K562 (cell line): Measurements from ENCODE around the gene TANC1. TPM values are rescaled to one million over a fixed set of nuclear protein-coding genes. Genes with fewer than 3 reads are reported as not detected.

ENCODE experiments used
- ATAC-seq: fragments of 200-7000 bp; cut with Tn5 transposase; 3 replicates; pipeline ENCODE4 v1.9.1; 2020; ENCODE audit warnings: moderate library complexity
- BruUV-seq: library from RNA; stranded (reverse); fragments of 400-500 nt; replicated peaks from 2 replicates; lab custom pipeline; 2021; lab: Mats Ljungman, UMichigan
- CTCF ChIA-PET: fragments of 300-600 bp; formaldehyde crosslinking; extraction: SDS; loops from one replicate; lab custom pipeline; 2021; ENCODE audit warnings: low intra/inter-chr PET ratio; lab: Yijun Ruan, JAX
- POLR2A ChIA-PET: fragments of 300-600, 350-650 bp; sonication (Branson Sonifier 250); formaldehyde crosslinking; extraction: SDS; loops from one replicate; lab custom pipeline; 2021; ENCODE audit warnings: antibody characterized with exemption, inconsistent platforms; lab: Yijun Ruan, JAX
- DNase-seq, 4 experiments: peaks; one replicate each; pipeline versions ENCODE4 v3.0.0 to v3.0.0-alpha.2; 2011 to 2018; ENCODE audit warnings: low spot score in 3 of 4, mixed read lengths in 3 of 4; ENCODE audit errors: extremely low read depth in 1 of 4
- FAIRE-seq: peaks from 2 replicates; lab custom pipeline; 2011; peaks lifted over from hg19 to GRCh38; lab: Jason Lieb, UNC
- H2AFZ ChIP-seq: 2 replicates; pipeline ENCODE4 v1.6.0; 2011; ENCODE audit warnings: low read depth, low read length, control low read depth, inconsistent platforms
- H3K27ac ChIP-seq: fragments of 200-600 bp; 3 replicates; pipeline ENCODE4 v1.8.0; 2011; ENCODE audit warnings: low read depth, mild to moderate bottlenecking, control low read depth, inconsistent platforms, low read length, moderate library complexity, mixed read lengths; ENCODE audit errors: extremely low read depth
- H3K27me3 ChIP-seq, 2 experiments: fragments of 300-600 bp in 1 of 2; 2 replicates in 1 of 2; 3 replicates in 1 of 2; pipeline versions ENCODE4 v1.6.0 to v1.8.0; 2011; ENCODE audit warnings: inconsistent platforms in 2 of 2, low read length in 2 of 2, mild to moderate bottlenecking in 1 of 2, mixed read lengths in 1 of 2, moderate library complexity in 1 of 2; ENCODE audit not compliant: control insufficient read depth in 2 of 2, insufficient read depth in 2 of 2
- H3K36me3 ChIP-seq: fragments of 300-600 bp; 3 replicates; pipeline ENCODE4 v1.8.0; 2011; ENCODE audit warnings: mild to moderate bottlenecking, low read length, inconsistent platforms; ENCODE audit not compliant: control insufficient read depth, insufficient read depth
- H3K4me1 ChIP-seq, 2 experiments: fragments of 200-600 bp in 1 of 2; replicated peaks in 1 of 2; 2 replicates in 1 of 2; 3 replicates in 1 of 2; pipeline versions ENCODE4 v1.5.1 to v1.8.0; 2011; ENCODE audit warnings: inconsistent platforms in 2 of 2, low read length in 2 of 2, mild to moderate bottlenecking in 1 of 2, mixed read lengths in 1 of 2, moderate library complexity in 1 of 2; ENCODE audit not compliant: control insufficient read depth in 2 of 2, insufficient read depth in 2 of 2
- H3K4me2 ChIP-seq: 2 replicates; pipeline ENCODE4 v1.6.1; 2011; ENCODE audit warnings: low read length, control low read depth, inconsistent platforms, mixed read lengths; ENCODE audit not compliant: insufficient read depth
- H3K4me3 ChIP-seq: fragments of 200-600 bp; sonication (generic), shearing (Covaris generic); 2 replicates; pipeline ENCODE4 v1.5.1; 2016; ENCODE audit warnings: control low read depth, inconsistent platforms
- H3K79me2 ChIP-seq: fragments of 200-600 bp; 3 replicates; pipeline ENCODE4 v1.8.0; 2011; ENCODE audit warnings: low read length, inconsistent platforms; ENCODE audit not compliant: control insufficient read depth, insufficient read depth
- H3K9ac ChIP-seq, 2 experiments: 2 replicates each; pipeline versions ENCODE4 v1.6.0 to v1.6.1; 2011; ENCODE audit warnings: low read depth in 2 of 2, low read length in 2 of 2, control low read depth in 1 of 2, inconsistent platforms in 1 of 2, mild to moderate bottlenecking in 1 of 2, mixed read lengths in 1 of 2; ENCODE audit not compliant: insufficient read depth in 1 of 2
- H3K9me1 ChIP-seq: one replicate; pipeline ENCODE4 v1.6.0; 2011; ENCODE audit warnings: inconsistent platforms, mild to moderate bottlenecking, low read length, moderate library complexity; ENCODE audit not compliant: control insufficient read depth, insufficient read depth
- H3K9me3 ChIP-seq: replicated peaks from 2 replicates; pipeline ENCODE4 v1.5.1; 2011; ENCODE audit warnings: low read depth, low read length, inconsistent platforms; ENCODE audit not compliant: control insufficient read depth, insufficient read depth
- H4K20me1 ChIP-seq: replicated peaks from 2 replicates; pipeline ENCODE4 v1.6.1; 2011; ENCODE audit warnings: low read length, inconsistent platforms, mixed read lengths; ENCODE audit not compliant: control insufficient read depth, insufficient read depth
- FOSL1 ChIP-seq: fragments of 200-800 bp; sonication (Bioruptor generic); conservative IDR thresholded peaks from 2 replicates; pipeline ENCODE4 v1.6.1; 2016; ENCODE audit warnings: missing genetic modification characterization, missing compliant biosample characterization
- SPI1 ChIP-seq: IDR thresholded peaks from 2 replicates; pipeline ENCODE4 v1.6.1; 2011; ENCODE audit warnings: low read depth, low read length, control low read depth, borderline replicate concordance
- WGBS: fragments of 100-300 bp; shearing (Covaris generic); methylation state at CpG from one replicate; pipeline ENCODE4 v1.1.6; 2016; ENCODE audit warnings: low coverage, mixed read lengths; ENCODE audit not compliant: insufficient coverage; ENCODE audit errors: missing lambda C conversion rate; 5-methylcytosine and 5-hydroxymethylcytosine counted together
- in situ Hi-C: fragments of 300-500 bp; cut with MboI; formaldehyde crosslinking; loops from 4 replicates; pipeline ENCODE4 v1.15.0; 2018; ENCODE audit warnings: inconsistent platforms, mixed read lengths
- intact Hi-C: fragments of 100-400 bp; cut with micrococcal nuclease; formaldehyde crosslinking; loops from 2 replicates; pipeline ENCODE4 v1.14.2; 2022
- polyA plus RNA-seq, 8 experiments: library from polyadenylated mRNA; depleted of rRNA in 4 of 8; stranded (reverse) in 5 of 8; unstranded in 3 of 8; fragments of >200 nt; fragmentation: Nextera tagmentation in 2 of 8; fragmentation: Illumina TruSeq in 1 of 8; extraction: Ambion mirVana in 2 of 8; extraction: Trizol in 1 of 8; gene quantifications; 2 replicates each; pipeline versions ENCODE4 v1.2.1 to v1.2.3, GENCODE V29; 2011 to 2014; ENCODE audit warnings: inconsistent platforms in 1 of 8, missing spikeins in 1 of 8
- total RNA-seq, 7 experiments: library from RNA; depleted of rRNA in 6 of 7; stranded (reverse); fragments of >200 nt in 6 of 7; fragmentation: Illumina TruSeq in 2 of 7; extraction: Trizol in 2 of 7; gene quantifications; 2 replicates each; pipeline versions ENCODE4 v1.2.1 to v1.2.3, GENCODE V29; 2011 to 2021; ENCODE audit warnings: low replicate concordance in 1 of 7
- TF ChIP-seq, protein P1 (sequence below): sonication (generic); formaldehyde crosslinking; IDR thresholded peaks from 2 replicates; pipeline ENCODE4 v1.9.0; 2022; ENCODE audit warnings: mild to moderate bottlenecking, missing genetic modification reagents
- TF ChIP-seq, protein P2 (sequence below): fragments of 450-650 bp; IDR thresholded peaks from 2 replicates; pipeline ENCODE4 v1.6.1; 2016; ENCODE audit warnings: borderline replicate concordance

The TANC1 gene
- total and polyA plus RNA-seq, 9 of the 15 experiments (the other 6 are each of a cell fraction or from before 2014, with no cell fraction given), result under 0.01 to 0.20 (median 0.07) TPM; not detected in 1

DNA sequence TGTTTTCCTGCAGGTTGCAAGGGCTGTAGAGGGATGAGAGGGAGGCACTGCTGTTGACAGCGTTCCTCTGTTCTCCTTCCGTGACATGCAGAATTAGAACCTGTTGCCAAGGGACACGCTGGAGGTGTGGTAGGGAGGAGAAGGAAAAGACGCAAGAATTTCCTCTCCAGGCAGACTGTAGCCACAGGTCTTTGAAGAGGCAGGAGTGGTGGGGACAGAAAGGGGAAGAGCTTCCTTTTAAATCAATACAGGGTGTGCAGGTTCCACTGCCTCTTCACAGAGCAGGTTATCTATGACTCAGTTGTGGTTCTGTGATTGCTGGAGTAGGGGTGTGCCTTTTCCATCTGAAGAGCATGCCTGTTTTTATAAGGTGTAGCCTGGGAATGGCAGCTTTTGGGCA lies 185.0 kb downstream of the TANC1 start:
- no peaks in the 10 kb centered on the region for H3K36me3 ChIP-seq
- H3K9ac ChIP-seq, result no peak overlapping the region
- FAIRE-seq, result no peak
- no peak overlapping the region for H3K27ac ChIP-seq
- in situ Hi-C loops, result no loop called here
- BruUV-seq, result no TSS peak
- TF ChIP-seq SPI1 (peak; percentile 56; the same call in 1 of the 2 replicates), FOSL1 (tag) (0 out of 2 replicates have a peak, but pooled peaks have one; percentile 38)
- TF ChIP-seq, protein P1, sequence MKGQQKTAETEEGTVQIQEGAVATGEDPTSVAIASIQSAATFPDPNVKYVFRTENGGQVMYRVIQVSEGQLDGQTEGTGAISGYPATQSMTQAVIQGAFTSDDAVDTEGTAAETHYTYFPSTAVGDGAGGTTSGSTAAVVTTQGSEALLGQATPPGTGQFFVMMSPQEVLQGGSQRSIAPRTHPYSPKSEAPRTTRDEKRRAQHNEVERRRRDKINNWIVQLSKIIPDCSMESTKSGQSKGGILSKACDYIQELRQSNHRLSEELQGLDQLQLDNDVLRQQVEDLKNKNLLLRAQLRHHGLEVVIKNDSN (CRISPR knock-in tag), result no peak
- TF ChIP-seq, protein P2, sequence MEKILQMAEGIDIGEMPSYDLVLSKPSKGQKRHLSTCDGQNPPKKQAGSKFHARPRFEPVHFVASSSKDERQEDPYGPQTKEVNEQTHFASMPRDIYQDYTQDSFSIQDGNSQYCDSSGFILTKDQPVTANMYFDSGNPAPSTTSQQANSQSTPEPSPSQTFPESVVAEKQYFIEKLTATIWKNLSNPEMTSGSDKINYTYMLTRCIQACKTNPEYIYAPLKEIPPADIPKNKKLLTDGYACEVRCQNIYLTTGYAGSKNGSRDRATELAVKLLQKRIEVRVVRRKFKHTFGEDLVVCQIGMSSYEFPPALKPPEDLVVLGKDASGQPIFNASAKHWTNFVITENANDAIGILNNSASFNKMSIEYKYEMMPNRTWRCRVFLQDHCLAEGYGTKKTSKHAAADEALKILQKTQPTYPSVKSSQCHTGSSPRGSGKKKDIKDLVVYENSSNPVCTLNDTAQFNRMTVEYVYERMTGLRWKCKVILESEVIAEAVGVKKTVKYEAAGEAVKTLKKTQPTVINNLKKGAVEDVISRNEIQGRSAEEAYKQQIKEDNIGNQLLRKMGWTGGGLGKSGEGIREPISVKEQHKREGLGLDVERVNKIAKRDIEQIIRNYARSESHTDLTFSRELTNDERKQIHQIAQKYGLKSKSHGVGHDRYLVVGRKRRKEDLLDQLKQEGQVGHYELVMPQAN, result no peak
- ChIA-PET POLR2A (interaction anchor here (0.6 to 7.5 kb wide), 7 partner anchors 10 to 643 kb away, joined by 3 to 48 read pairs (median 3); no protein-coding TSS in a partner anchor), CTCF (no interaction called here)
- DNase-seq, result no peak
- H3K79me2 ChIP-seq, result no peaks in the 10 kb centered on the region
- peaks cover 4 to 8% of the 10 kb centered on the region in 2 experiments; a peak in 2 of 5 replicates for H3K4me1 ChIP-seq
- H3K4me3 ChIP-seq, result no peak overlapping the region
- H3K27me3 ChIP-seq, result peaks cover 11 to 51% of the 10 kb centered on the region in 2 experiments; a peak in 4 of 5 replicates
- H3K4me2 ChIP-seq, result no peak overlapping the region
- no peaks in the 10 kb centered on the region for H3K9me3 ChIP-seq
- ATAC-seq, result no peak
- intact Hi-C loops, result no loop called here
- H4K20me1 ChIP-seq, result no peaks in the 10 kb centered on the region
- 27% methylated on average over 4 of the region's 4 CpGs for WGBS
- H2AFZ ChIP-seq, result no peak overlapping the region
- no peaks in the 10 kb centered on the region for H3K9me1 ChIP-seq
